COLO668 (cell line): Measurements from ENCODE around the gene ABCC12.
"Not testable (repeated sequence)": the region's sequence is repeated elsewhere in the genome, so short reads cannot be mapped to it uniquely, and the experiment has no call there.

Experiments
- DNase-seq: peaks from one replicate; lab custom pipeline; 2025; ENCODE audit not compliant: unreplicated experiment; lab: John Stamatoyannopoulos, UW

The ABCC12 gene

GRCh38 chr16:48166617-48167016 is 10.8 kb upstream of the ABCC12 start:
- DNase-seq = not testable (repeated sequence)

- DNase-seq = no peak
These were observed 10.3 kb upstream of the ABCC12 start for GRCh38 chr16:48165961-48166578.

GRCh38 chr16:48164907-48165715 is 9.3 kb upstream of the ABCC12 start:
- peak; percentile 61 for DNase-seq

- DNase-seq = no peak
These were observed 7.1 kb upstream of the ABCC12 start for GRCh38 chr16:48162839-48163410.

- no peak for DNase-seq
These were observed 6.1 kb upstream of the ABCC12 start for GRCh38 chr16:48161906-48162305.

- DNase-seq = no peak
These were observed 4.8 kb upstream of the ABCC12 start for GRCh38 chr16:48160575-48160974.

- DNase-seq = no peak
These were observed 2.5 kb upstream of the ABCC12 start for GRCh38 chr16:48158296-48158695.

- DNase-seq = no peak
These were observed 2.0 kb upstream of the ABCC12 start for GRCh38 chr16:48157794-48158193.

GRCh38 chr16:48157302-48157701 is 1.5 kb upstream of the ABCC12 start:
- no peak for DNase-seq

GRCh38 chr16:48156790-48157209 is 1.0 kb upstream of the ABCC12 start:
- DNase-seq = peak; percentile 78

GRCh38 chr16:48153774-48154173 is 2.0 kb downstream of the ABCC12 start:
- no peak for DNase-seq

GRCh38 chr16:48152226-48152625 is 3.6 kb downstream of the ABCC12 start:
- DNase-seq = no peak

- DNase-seq = no peak
These were observed 5.1 kb downstream of the ABCC12 start for GRCh38 chr16:48150707-48151106.

- DNase-seq = no peak
These were observed 9.1 kb downstream of the ABCC12 start for GRCh38 chr16:48146710-48147109.

- DNase-seq = no peak
These were observed 9.7 kb downstream of the ABCC12 start for GRCh38 chr16:48146131-48146530.

- no peak for DNase-seq
These were observed 11.9 kb downstream of the ABCC12 start for GRCh38 chr16:48143812-48144368.

GRCh38 chr16:48140821-48141220 is 15.0 kb downstream of the ABCC12 start:
- no peak for DNase-seq

GRCh38 chr16:48139517-48139916 is 16.3 kb downstream of the ABCC12 start:
- no peak for DNase-seq

- DNase-seq = no peak
These were observed 17.2 kb downstream of the ABCC12 start for GRCh38 chr16:48138543-48138942.

- no peak for DNase-seq
These were observed 18.0 kb downstream of the ABCC12 start for GRCh38 chr16:48137822-48138221.

GRCh38 chr16:48136547-48137360 is 19.0 kb downstream of the ABCC12 start:
- DNase-seq = no peak
